ENCODE data around the gene CABYR.
A peak's percentile ranks its signal among the peaks of the same experiment; 100 is the strongest.

Gene CABYR, protein sequence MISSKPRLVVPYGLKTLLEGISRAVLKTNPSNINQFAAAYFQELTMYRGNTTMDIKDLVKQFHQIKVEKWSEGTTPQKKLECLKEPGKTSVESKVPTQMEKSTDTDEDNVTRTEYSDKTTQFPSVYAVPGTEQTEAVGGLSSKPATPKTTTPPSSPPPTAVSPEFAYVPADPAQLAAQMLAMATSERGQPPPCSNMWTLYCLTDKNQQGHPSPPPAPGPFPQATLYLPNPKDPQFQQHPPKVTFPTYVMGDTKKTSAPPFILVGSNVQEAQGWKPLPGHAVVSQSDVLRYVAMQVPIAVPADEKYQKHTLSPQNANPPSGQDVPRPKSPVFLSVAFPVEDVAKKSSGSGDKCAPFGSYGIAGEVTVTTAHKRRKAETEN

DNA sequence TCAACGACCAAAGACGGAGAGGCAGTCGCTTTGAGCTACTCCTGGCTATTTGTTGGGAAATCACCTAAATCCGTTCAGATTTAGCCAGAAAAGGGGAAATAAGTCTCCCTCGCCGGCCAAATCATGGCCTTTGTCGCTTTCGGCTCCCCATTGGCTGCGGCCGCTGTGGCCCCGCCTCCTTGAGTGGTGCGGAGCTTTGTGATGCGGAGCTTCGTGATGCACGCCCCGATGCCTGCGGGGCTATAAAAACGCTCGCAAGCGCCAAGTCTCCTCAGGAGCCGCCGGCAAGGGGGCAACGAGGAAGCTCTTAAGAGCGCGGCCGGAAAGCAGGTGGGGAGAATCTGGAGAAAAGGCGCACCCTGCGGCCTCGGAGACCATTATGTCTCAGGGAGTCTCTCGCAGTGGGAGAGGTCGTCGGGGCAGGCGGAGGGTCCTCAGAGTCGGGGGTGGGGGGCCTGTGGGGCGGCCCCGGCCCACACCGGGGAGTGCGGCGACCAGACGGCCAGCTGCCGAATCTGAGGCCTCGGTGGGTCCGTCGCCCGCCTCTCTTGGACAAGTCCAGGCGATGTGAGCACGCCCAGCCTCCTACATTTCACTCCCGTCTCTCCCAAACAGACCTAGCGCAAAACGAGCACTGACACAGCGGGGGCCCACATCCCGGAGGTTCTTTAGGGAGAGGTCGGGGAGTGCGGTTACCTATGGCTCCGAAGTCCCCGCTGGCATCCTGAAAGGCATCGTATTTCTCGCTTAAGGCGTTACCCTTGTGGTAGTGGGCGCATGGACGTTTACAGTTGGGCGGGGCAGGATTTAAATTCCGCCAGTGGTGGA, at the start of gene CABYR:
Gene CABYR (plus strand): TSS at position 274 of the 828 bp plus-strand sequence. CDS start 4,053 bp downstream, outside the sequence.
- DNase-seq = peak; percentile 76

DNA sequence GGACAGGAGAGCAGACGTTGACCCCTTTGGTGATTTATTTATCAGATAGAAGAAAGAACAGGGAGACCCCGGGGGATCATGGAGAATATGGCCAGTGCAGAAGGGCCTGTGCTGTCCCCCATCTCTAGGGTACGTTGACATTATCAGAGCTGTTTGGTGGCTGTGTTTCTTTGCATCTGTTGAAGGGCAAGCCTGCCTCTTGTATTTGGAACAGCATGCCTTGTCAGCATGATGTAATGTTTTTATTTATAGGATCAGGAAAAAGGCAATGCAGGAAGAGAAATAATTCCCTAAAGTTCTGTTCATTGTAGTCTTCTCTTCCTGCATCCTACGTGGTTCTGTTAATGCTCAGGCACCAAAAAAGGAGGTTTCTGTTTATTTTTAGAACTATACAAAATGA, 49.8 kb upstream of the CABYR start:
- DNase-seq = no peak

DNA sequence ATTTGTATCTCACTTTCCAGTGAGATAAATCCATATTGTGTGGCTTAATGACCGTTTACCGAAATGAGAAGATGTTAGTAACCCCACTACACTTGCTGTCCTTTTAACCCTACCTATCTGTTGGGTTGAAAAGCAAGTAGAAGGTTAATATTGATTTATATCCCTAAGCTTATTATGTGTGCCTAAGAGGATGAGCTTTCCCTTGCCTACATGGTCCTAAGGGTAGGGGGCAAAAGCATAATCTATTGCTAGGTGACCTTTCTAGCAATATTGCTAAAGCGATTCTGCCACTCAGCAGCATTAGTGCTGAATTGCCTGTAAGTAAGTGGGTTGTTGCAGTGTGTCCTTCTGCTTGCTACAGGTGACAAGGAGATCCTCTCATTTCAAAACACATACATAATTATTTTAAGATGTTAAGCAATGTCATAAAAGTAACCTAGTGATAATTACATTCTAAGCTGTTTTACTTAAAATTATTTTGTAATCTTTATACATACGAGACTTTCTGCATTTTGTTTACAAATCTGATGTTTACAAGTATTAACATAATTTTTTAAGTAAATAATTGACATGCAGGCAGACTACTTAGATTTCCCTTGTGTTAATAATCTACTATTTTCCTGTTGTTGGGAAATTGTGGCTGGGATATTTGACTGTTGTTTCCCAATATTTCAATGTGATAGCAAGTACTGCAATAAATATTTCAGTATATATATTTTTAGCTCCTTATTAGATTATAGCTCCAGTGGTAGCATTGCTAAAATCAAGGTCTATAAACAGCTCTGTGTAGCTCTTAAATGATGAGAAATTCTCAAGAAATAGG, 49.1 kb upstream of the CABYR start:
- no peak for DNase-seq

DNA sequence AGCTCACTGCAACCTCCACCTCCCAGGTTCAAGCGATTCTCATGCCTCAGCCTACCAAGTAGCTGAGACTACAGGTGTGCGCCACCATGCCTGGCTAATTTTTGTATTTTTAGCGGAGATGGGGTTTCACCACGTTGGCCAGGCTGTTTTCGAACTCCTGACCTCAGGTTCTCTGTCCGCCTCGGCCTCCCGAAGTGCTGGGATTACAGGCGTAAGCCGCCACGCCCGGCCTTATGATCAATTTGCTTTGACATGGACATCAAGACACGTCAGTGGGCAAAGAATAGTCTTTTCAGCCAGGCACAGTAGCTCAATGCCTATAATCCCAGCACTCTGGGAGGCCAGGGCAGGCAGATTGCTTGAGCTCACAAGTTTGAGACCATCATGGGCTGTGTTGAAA, 48.0 kb upstream of the CABYR start:
- DNase-seq = no peak

DNA sequence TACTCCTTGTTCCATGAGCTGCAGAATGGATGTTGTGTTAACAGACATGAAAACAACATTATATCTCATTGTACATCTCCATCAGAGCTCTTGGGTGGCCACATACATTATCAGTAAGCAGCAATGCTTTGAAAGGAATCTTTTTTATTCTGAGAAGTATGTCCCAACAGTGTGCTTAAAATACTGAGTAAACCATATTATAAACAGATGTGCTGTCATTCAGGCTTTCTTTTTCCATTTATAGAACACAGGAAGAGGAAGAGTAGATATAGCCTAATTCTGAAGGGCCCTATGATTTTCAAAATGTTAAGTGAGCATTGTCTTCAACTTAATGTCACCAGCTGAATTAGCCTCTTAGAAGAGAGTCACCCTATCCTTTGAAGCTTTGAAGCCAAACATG, 44.3 kb upstream of the CABYR start:
- no peak for DNase-seq

DNA sequence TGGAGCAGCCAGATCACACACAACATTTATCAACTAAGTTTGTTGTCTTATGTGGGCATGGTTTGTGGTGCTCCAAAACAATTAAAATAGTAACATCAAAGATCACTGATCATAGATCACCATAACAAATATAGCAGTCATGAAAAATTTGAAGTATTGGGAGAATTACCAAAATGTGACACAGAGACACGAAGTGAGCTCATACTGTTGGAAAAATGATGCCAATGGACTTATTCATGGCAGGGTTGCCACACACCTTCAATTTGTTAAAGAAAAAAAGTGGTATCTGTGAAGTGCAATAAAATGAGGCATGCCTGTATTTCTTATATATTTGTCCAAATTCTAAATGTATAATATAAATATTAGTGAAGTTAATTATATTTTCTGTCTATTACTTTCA, 42.9 kb upstream of the CABYR start:
- DNase-seq = no peak

DNA sequence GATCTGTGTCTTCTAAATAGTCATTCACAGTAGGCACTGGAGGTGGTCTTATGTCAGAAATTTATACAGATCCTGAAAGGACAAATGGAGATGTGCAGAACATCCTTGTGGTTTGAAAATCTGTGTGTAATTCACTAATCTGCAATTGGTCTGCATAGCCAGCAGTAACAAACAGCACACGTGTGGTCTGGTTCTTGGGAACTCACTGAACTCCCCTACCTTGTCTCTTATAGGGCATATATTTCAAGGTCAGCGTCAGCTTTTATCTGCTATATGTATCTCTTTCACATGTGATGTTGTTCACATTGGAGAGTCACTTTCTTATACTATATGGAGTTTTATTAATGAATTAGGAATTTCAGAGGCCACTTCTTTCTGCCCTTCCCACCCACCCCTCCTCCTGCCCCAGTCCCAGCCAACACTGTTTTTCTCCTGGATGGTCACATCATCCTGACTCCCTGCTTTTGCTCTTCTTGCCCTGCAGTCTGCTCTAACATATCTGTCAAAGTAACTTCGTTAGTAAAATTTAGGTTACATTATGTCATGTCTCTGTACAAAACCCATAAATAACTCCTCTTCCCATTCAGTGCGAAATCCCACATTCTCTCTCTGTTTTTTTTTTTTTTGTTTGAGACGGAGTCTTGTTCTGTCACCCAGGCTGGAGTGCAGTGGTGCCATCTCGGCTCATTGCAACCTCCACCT, 35.4 kb upstream of the CABYR start:
- DNase-seq = no peak

DNA sequence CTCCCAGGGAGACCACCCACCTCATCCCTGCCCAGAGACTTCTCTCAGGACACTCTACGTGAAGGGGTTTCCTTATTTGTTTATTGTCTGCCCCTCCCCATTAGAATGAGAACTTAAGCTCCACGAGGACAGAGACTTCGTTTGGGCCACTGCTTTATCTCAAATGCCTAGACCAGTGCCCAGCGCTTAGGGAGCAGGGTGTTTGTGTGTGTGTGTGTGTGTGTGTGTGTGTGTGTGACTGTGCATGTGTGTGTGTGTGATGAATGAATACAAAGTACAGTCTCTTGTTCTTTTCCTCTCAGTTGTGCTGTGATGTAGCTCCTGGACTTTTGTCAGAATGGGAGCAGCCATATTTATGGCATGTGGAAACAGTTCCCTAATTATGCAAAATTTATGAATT, 34.4 kb upstream of the CABYR start:
- no peak for DNase-seq

DNA sequence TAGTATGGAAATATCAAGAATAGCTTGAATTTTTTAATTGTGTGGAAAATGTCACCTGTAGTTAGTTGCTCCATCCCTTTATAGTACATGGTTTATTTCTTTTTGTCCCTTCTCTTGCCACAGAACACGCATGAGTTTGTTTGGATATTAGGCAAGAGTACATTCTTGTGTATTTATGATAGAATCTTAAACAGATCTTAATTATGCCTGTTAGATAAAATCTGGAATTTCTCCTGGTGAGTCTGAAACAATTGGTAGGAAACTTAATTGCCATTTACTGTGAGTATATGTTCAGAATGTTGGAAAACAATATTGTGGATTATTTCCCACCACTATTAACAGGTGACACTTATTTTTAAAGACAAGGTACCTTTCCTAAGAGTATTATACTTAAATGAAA, 30.2 kb upstream of the CABYR start:
- no peak for DNase-seq

DNA sequence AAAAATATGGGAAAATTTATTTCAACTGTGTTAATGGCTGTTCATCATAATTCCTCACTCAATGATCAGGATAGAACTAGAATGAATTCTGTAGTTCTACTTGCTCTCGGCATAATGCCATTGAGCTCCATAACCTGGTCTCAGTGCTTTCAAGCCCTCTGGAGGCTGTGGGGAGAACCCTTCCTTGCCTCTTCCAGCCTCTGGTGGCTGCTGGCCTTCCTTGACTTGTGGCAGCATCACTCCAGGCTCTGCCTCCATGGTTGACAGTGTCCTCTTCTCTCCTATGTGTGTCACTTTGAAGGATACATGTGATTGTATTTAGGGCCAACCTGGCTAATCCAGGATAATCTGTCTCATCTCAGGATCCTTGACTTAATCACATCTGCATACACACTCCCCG, 26.9 kb upstream of the CABYR start:
- DNase-seq = no peak

DNA sequence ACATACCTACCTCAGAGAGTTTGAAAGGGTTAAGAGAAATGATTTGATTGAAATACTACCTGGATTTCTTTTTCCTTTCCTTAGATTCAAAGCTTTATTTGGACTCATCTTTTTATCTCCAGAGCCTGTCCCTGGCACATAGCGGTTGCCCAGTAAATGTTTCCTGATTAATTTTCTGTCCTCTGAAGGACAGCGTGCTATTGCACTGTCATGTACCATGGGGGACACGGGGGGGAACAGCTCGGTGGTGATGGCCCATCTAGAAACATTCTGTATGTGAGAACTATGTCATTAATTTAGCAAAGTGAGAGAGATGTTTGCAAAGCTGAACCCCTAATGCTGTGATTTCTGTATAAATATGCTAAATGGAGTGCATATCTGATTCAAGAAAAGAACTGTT, 26.4 kb upstream of the CABYR start:
- no peak for DNase-seq

DNA sequence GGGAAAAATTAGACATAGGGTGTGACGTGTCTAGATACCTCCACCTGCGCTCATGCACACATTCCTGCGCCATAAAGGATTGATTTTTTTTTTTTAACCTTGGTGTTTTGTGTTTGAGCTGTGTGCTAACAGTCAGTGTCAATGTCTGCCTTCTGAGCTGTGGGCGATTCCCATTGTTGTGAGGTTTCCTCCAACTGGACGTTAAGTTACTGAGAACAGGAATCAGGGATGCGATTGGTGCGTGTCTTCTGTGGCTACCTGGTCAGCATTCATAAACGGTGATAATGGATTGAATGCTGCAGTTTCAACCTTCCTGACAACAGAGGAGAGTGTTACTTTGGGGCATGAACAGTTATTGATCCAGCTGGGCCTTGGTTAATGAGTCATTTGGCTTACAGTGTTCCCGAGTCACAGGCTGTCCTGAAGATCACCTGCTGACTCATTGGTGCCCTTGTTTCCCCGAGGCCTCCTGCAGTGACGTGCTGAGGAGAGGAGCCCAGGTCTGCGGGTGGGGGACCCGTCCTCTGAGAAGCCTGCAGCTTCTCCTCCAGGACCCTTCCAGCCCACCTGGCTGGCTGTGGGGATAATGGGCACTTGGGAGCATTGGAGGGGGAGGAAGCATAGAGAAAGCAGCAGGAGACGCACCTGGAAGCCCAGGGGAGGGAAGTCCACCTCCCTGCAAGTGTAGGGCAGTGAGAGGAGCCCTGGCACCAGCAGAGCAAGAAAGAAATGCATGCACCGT, 25.8 kb upstream of the CABYR start:
- DNase-seq = no peak

DNA sequence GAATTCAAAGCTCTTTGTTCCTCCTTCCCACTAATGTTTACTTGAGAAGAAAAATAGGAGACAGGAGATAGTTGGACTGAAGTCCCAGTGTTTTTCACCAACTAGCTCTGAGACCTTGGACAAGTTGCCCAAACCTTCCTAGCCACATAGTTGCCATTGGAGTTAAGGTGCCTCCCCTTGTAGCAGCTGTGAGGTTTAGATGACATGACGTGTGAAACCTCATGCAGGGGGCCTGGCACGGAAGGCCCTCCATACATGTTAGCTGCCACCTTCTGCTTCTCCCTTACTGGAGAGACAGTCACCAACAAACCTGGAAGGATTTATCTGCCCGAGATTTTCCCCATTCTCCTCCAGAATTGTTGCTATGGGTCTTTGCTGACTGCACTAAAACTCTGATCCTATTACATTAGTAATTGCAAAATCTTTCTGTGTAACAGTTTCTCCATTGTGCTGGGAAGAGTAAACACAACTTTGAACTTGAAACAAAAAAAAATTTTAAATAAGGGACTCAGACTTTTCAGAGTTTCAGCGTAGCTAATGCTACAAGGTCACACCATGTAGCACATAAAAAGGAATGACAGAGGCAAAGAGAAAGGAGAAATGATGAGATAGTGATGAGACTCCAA, 23.8 kb upstream of the CABYR start:
- no peak for DNase-seq

DNA sequence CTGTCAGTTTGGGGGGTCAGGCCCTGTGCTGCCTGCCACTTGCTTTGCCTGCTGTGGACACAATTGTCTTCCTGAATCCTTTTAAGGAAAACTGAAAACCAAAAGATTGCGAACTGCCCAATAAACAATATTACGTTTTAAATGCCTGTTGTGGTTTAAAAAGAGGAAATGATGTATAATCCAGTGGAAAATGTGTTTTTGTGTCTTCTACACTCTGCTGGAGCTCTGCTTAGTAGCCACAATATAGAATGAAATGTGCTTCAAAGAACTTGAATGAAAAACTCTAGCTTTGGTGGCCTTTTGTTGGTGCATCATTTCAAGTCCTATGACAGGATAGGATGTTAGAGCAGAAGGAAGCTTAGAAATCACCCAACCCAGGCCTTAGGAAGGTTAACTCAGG, 23.2 kb upstream of the CABYR start:
- DNase-seq = no peak

DNA sequence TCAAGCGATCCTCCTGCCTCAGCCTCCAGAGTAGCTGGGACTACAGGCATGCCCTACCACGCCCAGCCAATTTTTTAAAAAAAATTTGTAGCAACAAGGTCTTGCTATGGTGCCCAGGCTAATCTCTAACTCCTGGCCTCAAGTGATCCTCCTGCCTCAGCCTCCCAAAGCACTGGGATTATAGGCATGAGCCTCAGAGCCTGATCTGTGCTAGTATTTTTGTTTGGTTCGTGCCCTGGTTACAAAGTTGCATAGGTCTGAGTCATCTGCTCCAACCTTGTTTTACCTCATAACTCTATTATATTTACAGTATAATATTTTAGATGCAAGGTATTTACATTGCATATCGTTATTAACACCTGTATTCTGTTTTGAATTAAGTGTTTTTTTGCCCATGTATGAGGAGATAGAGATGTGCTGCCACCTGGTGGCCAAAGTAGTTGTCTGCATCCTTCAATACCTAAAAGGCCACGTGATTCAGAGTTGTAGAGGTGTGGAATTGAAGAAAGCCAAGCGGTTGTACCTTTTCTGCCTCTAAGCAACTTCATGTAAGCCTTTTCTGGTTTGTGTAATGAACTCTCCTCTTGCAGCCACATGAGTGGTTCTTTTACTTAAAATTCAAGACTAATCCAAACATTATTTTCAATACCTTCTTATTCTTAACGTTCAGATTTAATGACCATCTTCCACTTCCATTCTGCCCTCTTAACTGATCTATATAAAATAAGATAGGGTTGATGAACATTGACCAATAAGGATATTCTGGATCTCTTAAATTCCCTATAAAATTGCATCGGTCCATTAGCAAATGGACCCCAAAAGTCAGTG, 19.9 kb upstream of the CABYR start:
- peak; percentile 80 for DNase-seq

DNA sequence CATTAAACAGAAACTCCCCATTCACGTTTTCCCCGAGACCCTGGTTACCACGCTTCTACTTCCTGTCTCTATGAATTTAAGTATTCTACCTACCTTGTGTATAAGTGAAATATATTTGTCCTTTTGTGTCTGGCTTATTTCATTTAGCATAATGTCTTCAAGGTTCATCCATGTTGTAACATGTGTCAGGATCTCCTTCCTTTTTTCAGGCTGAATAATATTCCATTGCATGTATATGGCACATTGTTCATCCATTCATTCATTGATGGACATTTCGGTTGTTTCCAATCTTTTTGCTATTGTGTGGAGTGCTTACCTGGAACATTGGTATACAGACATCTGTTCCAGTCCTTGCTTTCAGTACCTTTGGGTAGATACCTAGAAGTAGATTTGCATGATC, 18.2 kb upstream of the CABYR start:
- DNase-seq = no peak

DNA sequence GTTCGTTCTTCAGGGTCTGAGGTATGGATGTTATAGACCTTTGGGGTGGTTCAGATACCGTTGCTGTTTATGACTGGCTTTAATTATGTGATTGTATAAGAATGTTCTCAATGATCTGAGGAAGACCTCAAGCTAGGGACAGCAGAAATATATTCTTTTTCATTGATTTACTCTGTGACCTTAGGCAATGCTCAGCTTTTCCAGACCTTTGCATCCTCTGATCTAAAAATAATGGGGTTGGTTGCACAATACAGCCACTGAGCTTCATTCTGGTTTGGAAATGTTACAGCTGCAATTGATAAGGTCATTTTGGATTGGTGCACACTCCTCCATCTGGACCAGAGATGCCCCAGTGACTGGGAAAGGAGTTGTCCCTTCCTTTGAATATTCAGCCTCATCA, 17.2 kb upstream of the CABYR start:
- DNase-seq = no peak

DNA sequence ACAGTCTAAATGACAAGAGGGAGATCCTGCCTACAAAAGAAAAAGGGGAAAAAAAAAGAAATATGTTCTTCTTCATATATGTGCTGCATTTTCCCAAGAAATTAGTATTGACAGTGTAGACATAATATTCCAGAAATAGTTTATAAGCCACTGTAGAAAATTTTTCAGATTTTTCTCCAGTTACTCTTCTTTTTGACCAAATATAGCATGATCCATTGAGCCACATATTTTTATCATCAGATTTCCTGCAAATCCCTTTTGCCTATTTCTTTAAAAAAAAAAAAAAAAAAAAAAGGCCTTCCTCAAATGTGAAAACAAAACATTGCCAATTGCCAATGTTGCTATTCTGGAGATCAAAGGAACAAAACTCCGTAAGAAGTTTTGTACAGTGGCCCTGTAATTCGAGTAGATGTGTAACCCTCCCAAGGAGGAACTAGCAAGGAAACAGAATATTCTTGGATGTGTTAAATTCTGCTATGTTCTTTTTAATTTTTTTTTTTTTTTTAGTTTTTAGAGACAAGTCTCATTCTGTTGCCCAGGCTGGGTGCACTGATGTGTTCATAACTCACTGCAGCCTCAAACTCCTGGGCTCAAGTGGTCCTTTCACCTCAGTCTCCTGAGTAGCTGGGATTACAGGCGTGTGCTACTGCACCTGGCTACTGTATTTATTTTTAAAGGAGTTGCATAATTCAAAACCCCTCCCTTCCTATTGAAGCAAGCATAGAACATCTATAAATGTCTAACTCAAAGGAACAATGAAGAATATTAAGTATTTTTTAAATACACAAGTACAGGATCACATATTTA, 12.5 kb upstream of the CABYR start:
- no peak for DNase-seq

DNA sequence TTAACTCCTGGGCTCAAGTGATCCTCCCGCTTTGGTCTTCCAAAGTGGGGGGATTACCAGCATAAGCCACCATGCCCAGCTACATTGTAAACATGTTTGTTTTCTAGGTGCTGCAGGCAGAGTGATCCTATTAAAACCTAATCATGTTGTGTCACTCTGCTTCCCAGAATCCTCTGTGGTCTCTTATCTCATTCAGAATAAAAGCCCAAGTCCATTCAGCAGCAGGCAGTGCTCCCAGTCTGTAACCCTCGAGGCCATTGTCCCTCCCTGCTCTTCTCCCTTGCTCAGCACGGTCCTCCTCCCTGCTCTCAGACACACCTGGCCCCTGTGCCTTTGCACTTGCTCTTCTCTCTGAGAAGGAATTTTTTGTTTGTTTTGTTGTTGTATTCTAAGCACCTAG, 11.1 kb upstream of the CABYR start:
- no peak for DNase-seq

DNA sequence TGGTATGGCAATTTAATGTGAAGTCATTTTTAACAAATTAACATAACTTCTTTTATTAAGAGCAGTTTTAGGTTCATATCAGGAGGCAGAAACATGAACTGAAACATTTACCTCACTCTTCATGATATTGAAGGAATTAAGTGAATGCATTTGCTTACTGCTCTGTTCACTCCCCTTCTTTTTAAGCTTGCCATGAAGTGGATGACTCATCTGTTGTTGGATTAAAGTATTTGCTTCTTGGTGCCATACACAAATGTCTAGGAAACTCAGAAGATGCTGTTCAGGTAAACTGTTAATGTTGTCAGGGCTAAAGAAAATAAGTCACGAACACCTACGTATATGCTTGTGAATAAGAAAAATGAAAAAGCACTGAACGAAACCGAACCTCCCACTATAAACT, 10.2 kb upstream of the CABYR start:
- DNase-seq = no peak
